Measurements from ENCODE around the gene ST6GALNAC3.
A peak's percentile ranks its signal among the peaks of the same experiment; 100 is the strongest.

Gene ST6GALNAC3

GRCh38 chr1:76070538-76070937, 4.0 kb upstream of the ST6GALNAC3 start:
- no peak overlapping the region for H3K4me3 ChIP-seq (ENCODE audit: low read depth in 1 of 2, low read length in 1 of 2)

GRCh38 chr1:76073481-76073880, 1.1 kb upstream of the ST6GALNAC3 start:
- Histone ChIP-seq H3K27me3 (no peaks in the 10 kb centered on the region), H3K4me1 (ENCODE audit: control insufficient read depth in 1 of 2, insufficient read depth in 1 of 2, low read depth in 1 of 2, low read length in 1 of 2) (peaks cover 34 to 38% of the 10 kb centered on the region in 2 experiments), H3K36me3 (no peaks in the 10 kb centered on the region), H3K9me3 (no peaks in the 10 kb centered on the region), H3K27ac (no peak overlapping the region), H3K4me3 (ENCODE audit: low read depth in 1 of 2, low read length in 1 of 2) (peak overlapping the region in 1 of 2 experiments; percentile 83)
- TF ChIP-seq CTCF (IDR thresholded peaks at IDR 0.05): no peak

More at GRCh38 chr1:76070538-76070937, 4.0 kb upstream of the ST6GALNAC3 start:
- no peak overlapping the region for H3K27ac ChIP-seq
- no peaks in the 10 kb centered on the region for H3K36me3 ChIP-seq
- H3K4me1 ChIP-seq (ENCODE audit: control insufficient read depth in 1 of 2, insufficient read depth in 1 of 2, low read depth in 1 of 2, low read length in 1 of 2): peaks cover 19 to 21% of the 10 kb centered on the region in 2 experiments
- TF ChIP-seq CTCF (IDR thresholded peaks at IDR 0.05): no peak
- no peaks in the 10 kb centered on the region for H3K9me3 ChIP-seq
- H3K27me3 ChIP-seq: peaks cover 4% of the 10 kb centered on the region

- Histone ChIP-seq H3K27me3 (no peaks in the 10 kb centered on the region), H3K4me3 (ENCODE audit: low read depth in 1 of 2, low read length in 1 of 2) (peak overlapping the region; percentile 83 to 90), H3K27ac (peak overlapping the region; percentile 91), H3K4me1 (ENCODE audit: control insufficient read depth in 1 of 2, insufficient read depth in 1 of 2, low read depth in 1 of 2, low read length in 1 of 2) (peaks cover 34 to 38% of the 10 kb centered on the region in 2 experiments), H3K36me3 (no peaks in the 10 kb centered on the region), H3K9me3 (no peaks in the 10 kb centered on the region)
- no peak for TF ChIP-seq CTCF (IDR thresholded peaks at IDR 0.05)
These were observed 593 bp downstream of the ST6GALNAC3 start for GRCh38 chr1:76075188-76075489.

- Histone ChIP-seq H3K9me3 (no peaks in the 10 kb centered on the region), H3K27ac (peak overlapping the region; percentile 91), H3K36me3 (no peaks in the 10 kb centered on the region), H3K4me3 (ENCODE audit: low read depth in 1 of 2, low read length in 1 of 2) (peak overlapping the region; percentile 83 to 90), H3K27me3 (no peaks in the 10 kb centered on the region), H3K4me1 (ENCODE audit: control insufficient read depth in 1 of 2, insufficient read depth in 1 of 2, low read depth in 1 of 2, low read length in 1 of 2) (peaks cover 34 to 38% of the 10 kb centered on the region in 2 experiments)
- no peak for TF ChIP-seq CTCF (IDR thresholded peaks at IDR 0.05)
These were observed 1.3 kb downstream of the ST6GALNAC3 start for GRCh38 chr1:76075877-76076276.

GRCh38 chr1:76079475-76080227, 5.1 kb downstream of the ST6GALNAC3 start:
- H3K9me3 ChIP-seq: no peaks in the 10 kb centered on the region
- H3K36me3 ChIP-seq: no peaks in the 10 kb centered on the region
- no peak for TF ChIP-seq CTCF (IDR thresholded peaks at IDR 0.05)
- no peak overlapping the region for H3K4me3 ChIP-seq (ENCODE audit: low read depth in 1 of 2, low read length in 1 of 2)
- H3K27ac ChIP-seq: no peak overlapping the region
- no peaks in the 10 kb centered on the region for H3K27me3 ChIP-seq
- peaks cover 23 to 26% of the 10 kb centered on the region in 2 experiments for H3K4me1 ChIP-seq (ENCODE audit: control insufficient read depth in 1 of 2, insufficient read depth in 1 of 2, low read depth in 1 of 2, low read length in 1 of 2)
